Activated CD8-positive, alpha-beta memory T cell treated with anti-CD3 and anti-CD28 coated beads for 1 hour (primary cell): Measurements from ENCODE around the gene NAP1L4.

ENCODE experiments used
- DNase-seq, 2 donors: peaks; one replicate each; pipeline ENCODE4 v3.0.0-alpha.2; 2020; ENCODE audit warnings: low read depth in 1 of 2; ENCODE audit errors: extremely low read depth in 1 of 2

Gene NAP1L4

GRCh38 chr11:2963761-2964160 lies 28.4 kb downstream of the NAP1L4 start:
- no peak for DNase-seq

DNA sequence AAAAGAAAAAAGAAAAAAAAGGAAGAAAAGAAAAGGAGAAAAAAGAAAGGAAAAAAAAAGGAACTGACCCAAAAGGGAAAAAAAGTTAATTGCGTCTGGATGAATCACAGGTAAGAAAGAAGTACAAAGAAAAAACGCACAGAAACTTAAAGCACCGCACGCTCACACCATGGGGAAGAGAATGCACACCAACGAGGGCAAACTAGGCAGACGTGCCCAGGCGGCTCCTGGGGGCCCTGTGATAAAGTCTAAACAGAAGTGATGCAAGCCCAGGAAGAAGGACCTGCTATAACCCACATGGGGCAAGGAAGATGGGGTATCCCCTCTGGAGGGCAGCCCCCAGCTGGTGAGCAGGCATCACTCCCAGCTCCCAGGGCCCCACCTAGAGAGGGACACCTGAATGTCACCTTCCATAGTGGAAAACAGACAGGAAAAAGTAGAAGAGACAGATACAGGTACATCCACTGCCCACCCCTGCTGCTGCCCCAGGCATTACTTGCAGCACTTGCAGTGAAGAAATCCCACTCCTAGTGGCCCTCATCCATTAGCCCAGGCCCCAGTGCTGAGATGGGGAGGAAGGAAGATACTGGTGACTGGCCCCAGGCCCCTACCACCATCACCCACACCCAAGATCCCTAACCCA lies 28.9 kb downstream of the NAP1L4 start:
- DNase-seq, result no peak

- no peak for DNase-seq
These were observed 31.0 kb downstream of the NAP1L4 start for GRCh38 chr11:2961080-2961479.

DNA sequence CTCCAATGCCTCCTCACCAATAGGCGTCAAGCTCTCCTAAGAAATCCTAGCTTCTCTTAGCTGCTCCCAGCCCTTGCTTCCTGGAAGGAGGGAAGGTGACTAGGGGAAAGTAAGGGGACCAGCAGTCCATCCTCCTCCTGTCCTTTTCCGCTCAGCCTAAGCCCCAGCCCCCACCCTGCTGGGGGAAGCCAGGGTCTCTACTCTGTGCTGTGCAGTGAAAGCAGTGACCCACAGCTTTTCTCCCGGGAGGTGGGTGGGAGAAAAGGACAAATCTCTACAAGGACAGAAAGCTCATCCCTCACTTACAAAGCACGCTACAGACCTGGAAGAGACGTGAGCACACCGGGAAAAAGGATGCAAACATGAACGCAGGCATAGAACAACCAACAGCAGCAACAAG lies 32.0 kb downstream of the NAP1L4 start:
- no peak for DNase-seq

DNA sequence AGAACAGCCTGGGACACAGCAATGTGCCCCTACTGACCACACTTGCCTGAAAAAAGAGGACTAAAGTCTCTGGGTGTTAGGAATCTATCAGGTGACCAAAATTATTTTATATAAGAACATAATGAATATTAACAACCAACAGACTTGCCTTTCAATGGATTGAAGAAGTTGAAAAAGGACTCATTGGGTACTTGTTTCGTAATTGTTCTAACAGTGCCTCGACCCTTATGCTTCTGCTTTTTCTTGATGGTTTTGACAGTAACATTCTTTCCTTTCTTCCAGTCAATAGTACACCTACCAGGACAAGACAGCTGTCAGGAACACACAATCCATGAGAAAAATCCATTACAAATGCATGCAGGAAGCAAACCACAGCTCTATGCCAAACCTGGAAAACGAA lies 33.9 kb downstream of the NAP1L4 start:
- no peak for DNase-seq

GRCh38 chr11:2955906-2956476 lies 36.1 kb downstream of the NAP1L4 start:
- no peak for DNase-seq

GRCh38 chr11:2954263-2954662 lies 37.9 kb downstream of the NAP1L4 start:
- DNase-seq, result no peak

GRCh38 chr11:2952290-2952689 lies 39.8 kb downstream of the NAP1L4 start:
- DNase-seq, result no peak

- no peak for DNase-seq
These were observed 40.7 kb downstream of the NAP1L4 start for GRCh38 chr11:2951231-2952110.

DNA sequence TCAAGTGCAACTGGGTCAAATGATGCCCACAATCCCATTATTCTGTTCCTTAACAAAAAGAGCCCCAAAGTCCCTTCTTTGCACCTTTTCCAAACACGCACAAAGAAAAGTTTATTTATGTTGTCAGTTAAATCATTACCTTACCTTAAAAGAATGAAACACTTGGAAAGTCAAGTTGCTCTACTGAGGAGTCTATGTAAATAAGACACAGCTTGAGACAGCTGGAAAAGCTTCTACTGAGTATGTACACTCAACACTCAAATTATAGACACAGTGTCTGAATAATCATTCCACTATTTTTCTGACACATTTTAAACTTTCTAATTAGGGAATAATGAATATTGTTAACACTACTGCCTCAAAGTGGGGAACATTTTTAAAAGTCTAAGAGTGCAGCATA lies 41.3 kb downstream of the NAP1L4 start:
- DNase-seq, result no peak

- DNase-seq, result no peak
These were observed 42.2 kb downstream of the NAP1L4 start for GRCh38 chr11:2949920-2950319.

- DNase-seq, result no peak
These were observed 44.4 kb downstream of the NAP1L4 start for GRCh38 chr11:2947744-2948143.

GRCh38 chr11:2945757-2946287 lies 46.3 kb downstream of the NAP1L4 start:
- no peak for DNase-seq

- no peak for DNase-seq
These were observed 46.9 kb downstream of the NAP1L4 start for GRCh38 chr11:2945031-2945756.

DNA sequence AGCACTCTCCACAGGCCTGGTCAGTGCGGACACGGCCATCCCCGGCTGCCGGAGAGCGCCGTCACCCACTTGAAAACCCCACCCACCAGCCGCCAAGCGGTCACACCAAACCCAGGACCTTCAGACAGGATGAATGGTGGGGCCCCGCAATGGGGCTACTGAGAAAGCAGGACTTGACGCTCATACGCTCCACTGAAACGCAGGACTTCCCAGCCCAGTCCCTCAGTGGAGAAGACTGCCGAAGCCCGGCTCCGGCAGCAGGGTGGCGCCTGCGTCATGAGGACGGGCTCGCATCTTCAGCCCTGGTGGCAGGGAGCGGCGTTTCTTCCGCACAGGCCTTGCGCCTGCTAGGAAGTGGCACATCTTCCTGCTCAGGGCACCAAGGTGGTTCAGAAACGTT lies 47.6 kb downstream of the NAP1L4 start:
- no peak for DNase-seq

DNA sequence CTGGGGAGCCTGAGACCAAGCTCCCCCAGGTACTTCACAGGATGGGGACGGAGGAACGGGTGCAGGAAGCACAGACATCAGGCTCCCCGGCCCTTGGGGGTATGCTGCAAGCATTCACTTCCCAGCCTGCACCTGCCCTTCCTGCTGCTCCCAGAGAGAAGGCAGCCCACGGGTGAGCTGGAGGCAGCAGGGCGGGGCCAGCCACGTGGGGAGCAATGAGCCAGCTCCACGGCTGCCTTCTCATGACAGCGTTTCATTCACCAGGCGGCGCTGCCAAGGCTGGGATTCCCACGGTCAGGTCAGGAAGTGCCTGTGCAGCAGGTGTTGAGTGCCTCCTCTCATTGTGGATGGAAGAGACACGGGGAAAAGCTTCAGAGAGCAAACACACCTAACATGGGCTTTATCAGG lies 48.4 kb downstream of the NAP1L4 start:
- no peak for DNase-seq

GRCh38 chr11:2942872-2943710 lies 49.0 kb downstream of the NAP1L4 start:
- DNase-seq, result no peak

DNA sequence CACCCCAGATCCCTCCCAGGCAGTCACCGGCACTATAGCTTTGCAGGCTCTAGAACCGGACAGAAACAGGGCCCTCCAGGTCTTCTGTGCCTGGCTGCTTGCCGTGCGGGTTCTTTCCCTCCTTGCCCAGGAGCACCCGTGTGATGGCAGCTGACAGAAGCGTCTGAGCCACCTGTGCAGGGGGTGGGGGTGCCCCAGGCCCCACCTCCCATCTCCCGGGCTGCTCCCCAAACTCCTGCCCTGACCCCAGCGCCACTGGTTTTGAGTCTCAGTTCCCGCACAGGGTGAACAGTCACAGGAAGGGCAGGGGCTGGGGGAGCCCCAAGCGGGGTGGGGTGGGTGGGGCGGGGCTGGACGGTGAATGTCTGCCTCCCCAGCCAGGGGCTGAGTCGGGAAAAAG lies 49.7 kb downstream of the NAP1L4 start:
- DNase-seq, result no peak

DNA sequence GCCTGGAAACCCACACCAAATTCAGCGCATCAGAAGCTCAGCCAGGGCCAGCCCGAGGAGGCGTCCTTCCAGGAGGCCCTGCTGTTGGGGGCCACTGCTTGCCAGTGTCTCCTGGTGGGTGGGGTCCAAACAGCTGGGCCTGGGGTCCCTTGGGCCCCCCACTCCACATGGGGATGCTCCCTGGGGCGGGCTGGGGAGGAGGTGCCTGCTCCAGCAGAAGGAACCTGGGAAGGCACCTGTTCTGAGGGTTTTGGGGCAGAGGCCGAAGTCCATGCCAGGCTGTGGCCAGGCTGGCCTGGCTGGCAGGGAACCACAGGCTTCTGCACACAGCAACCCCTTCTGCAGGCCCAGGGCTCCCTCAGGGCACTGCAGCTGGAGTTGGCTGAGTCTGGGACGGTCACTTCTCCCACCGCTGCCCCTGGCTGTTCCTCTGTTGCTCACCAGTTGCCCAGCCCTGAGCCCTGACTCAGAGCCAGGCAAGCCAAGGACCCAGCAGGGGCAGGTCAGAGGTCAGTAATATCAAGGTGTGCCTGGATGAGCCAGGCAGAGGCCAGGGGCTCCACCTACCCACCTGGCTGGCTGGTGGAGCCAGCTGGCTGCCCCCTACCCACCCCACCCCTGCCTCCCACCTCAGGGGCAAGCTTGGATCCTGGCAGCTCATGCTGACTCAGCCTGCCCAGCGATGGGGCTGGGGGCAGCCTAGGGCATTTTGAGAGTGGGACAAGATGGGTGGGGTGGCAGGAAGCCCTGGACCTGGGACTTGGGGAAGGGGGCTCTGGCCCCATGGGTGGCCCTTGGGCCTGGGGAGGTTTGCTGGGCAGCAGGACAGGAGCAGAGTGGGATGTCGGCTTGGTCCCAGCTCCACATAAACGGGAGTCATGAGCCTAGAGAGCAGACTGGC lies 51.0 kb downstream of the NAP1L4 start:
- DNase-seq, result no peak
